ENCODE data around the gene MYH8.

GRCh38 chr17:10439816-10440215, 18.1 kb upstream of the MYH8 start:
- no peak for TF ChIP-seq CTCF (IDR thresholded peaks at IDR 0.05)
- TF ChIP-seq RELA (CRISPR knock-in tag; IDR thresholded peaks at IDR 0.05; ENCODE audit: borderline replicate concordance), result no peak
- no peak for TF ChIP-seq ZNF317 (CRISPR knock-in tag; IDR thresholded peaks at IDR 0.05; ENCODE audit: borderline replicate concordance, low read depth)
- TF ChIP-seq AFF4 (CRISPR knock-in tag; IDR thresholded peaks at IDR 0.05; ENCODE audit: borderline replicate concordance), result no peak
- no peak for TF ChIP-seq CREM (CRISPR knock-in tag; IDR thresholded peaks at IDR 0.05)

All from WTC11 (cell line).